DND-41 (cell line): ENCODE data around the gene ZNRF1.

Source experiments
- ATAC-seq: fragments of 200-7000 bp; cut with Tn5 transposase; 3 replicates; pipeline ENCODE4 v1.9.1; 2021; ENCODE audit warnings: low read depth; ENCODE audit not compliant: insufficient read depth
- DNase-seq: peaks from one replicate; pipeline ENCODE4 v3.0.0-alpha.2; 2020
- H2AFZ ChIP-seq: 2 replicates; pipeline ENCODE4 v1.6.0; 2012; ENCODE audit warnings: low read depth, low read length
- H3K27ac ChIP-seq: 2 replicates; pipeline ENCODE4 v1.5.1; 2012; ENCODE audit warnings: low read length, inconsistent platforms
- H3K27me3 ChIP-seq: fragments of 200-600 bp; sonication (generic); 2 replicates; pipeline ENCODE4 v1.6.0; 2012; ENCODE audit warnings: low read length, mild to moderate bottlenecking, inconsistent platforms; ENCODE audit not compliant: insufficient read depth, poor library complexity
- H3K36me3 ChIP-seq: 2 replicates; pipeline ENCODE4 v1.5.1; 2012; ENCODE audit warnings: low read length, inconsistent platforms; ENCODE audit not compliant: insufficient read depth
- H3K4me1 ChIP-seq: 2 replicates; pipeline ENCODE4 v1.5.1; 2012; ENCODE audit warnings: mild to moderate bottlenecking, low read length; ENCODE audit not compliant: insufficient read depth
- H3K4me2 ChIP-seq: 2 replicates; pipeline ENCODE4 v1.6.0; 2012; ENCODE audit warnings: mild to moderate bottlenecking, moderate library complexity, low read length, inconsistent platforms; ENCODE audit not compliant: insufficient read depth
- H3K4me3 ChIP-seq, 2 experiments: fragments of 200-600 bp in 1 of 2; shearing (Covaris generic) in 1 of 2; 2 replicates each; pipeline ENCODE4 v1.5.1; 2012 to 2016; ENCODE audit warnings: inconsistent platforms in 2 of 2, low read length in 2 of 2, mild to moderate bottlenecking in 2 of 2, low read depth in 1 of 2, moderate library complexity in 1 of 2
- H3K79me2 ChIP-seq: 2 replicates; pipeline ENCODE4 v1.6.0; 2012; ENCODE audit warnings: low read length, inconsistent platforms; ENCODE audit not compliant: insufficient read depth
- H3K9ac ChIP-seq: 2 replicates; pipeline ENCODE4 v1.6.0; 2012; ENCODE audit warnings: low read depth, mild to moderate bottlenecking, inconsistent platforms, low read length, moderate library complexity
- H3K9me3 ChIP-seq: 2 replicates; pipeline ENCODE4 v1.5.1; 2012; ENCODE audit warnings: low read length, moderate library complexity, mild to moderate bottlenecking, inconsistent platforms; ENCODE audit not compliant: insufficient read depth, severe bottlenecking
- H4K20me1 ChIP-seq: 2 replicates; pipeline ENCODE4 v1.6.0; 2012; ENCODE audit warnings: low read length; ENCODE audit not compliant: insufficient read depth
- EZH2 ChIP-seq: IDR thresholded peaks from 3 replicates; pipeline ENCODE4 v1.6.1; 2012; ENCODE audit warnings: borderline replicate concordance, low read depth, mild to moderate bottlenecking, moderate library complexity, low read length, inconsistent platforms; ENCODE audit not compliant: severe bottlenecking
- TF ChIP-seq, protein P1 (sequence below): IDR thresholded peaks from 2 replicates; pipeline ENCODE4 v1.5.1; 2012; ENCODE audit warnings: borderline replicate concordance, low read length, moderate library complexity, mild to moderate bottlenecking; ENCODE audit not compliant: poor library complexity, severe bottlenecking; ENCODE audit errors: extremely low read depth

ZNRF1 gene

DNA sequence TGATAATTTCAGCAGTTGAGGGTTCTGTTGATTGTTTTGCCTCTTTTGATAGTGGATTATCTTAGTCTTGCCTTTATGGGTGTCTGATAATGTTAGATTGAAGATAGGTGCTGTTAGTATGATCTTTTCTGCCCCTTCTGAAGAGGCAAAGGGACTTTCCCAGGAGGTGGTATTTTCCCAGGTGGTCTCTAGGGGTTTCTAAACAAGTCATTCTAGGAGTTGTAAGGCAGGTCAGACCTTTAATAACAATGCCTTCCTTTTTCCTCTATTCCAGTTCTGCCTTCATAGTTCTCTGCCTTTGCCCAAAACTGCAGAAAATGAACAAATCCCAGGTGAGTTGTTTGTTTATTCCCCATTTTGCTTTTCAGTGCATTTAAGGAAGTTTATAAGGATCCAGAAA is 153.8 kb downstream of the ZNRF1 start:
- DNase-seq (no peak), ATAC-seq (no peak)
- TF ChIP-seq EZH2: no peak
- TF ChIP-seq, protein P1, sequence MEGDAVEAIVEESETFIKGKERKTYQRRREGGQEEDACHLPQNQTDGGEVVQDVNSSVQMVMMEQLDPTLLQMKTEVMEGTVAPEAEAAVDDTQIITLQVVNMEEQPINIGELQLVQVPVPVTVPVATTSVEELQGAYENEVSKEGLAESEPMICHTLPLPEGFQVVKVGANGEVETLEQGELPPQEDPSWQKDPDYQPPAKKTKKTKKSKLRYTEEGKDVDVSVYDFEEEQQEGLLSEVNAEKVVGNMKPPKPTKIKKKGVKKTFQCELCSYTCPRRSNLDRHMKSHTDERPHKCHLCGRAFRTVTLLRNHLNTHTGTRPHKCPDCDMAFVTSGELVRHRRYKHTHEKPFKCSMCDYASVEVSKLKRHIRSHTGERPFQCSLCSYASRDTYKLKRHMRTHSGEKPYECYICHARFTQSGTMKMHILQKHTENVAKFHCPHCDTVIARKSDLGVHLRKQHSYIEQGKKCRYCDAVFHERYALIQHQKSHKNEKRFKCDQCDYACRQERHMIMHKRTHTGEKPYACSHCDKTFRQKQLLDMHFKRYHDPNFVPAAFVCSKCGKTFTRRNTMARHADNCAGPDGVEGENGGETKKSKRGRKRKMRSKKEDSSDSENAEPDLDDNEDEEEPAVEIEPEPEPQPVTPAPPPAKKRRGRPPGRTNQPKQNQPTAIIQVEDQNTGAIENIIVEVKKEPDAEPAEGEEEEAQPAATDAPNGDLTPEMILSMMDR: no peak
- Histone ChIP-seq H3K9me3 (peaks cover 32% of the 10 kb centered on the region), H3K4me2 (no peak overlapping the region), H3K27ac (no peak overlapping the region; the same call in 1 of the 2 replicates), H4K20me1 (peaks cover 5% of the 10 kb centered on the region; the same call in 1 of the 2 replicates), H3K4me3 (no peak overlapping the region), H3K9ac (no peak overlapping the region), H3K27me3 (no peaks in the 10 kb centered on the region), H2AFZ (no peak overlapping the region), H3K36me3 (peaks cover 77% of the 10 kb centered on the region), H3K79me2 (peaks cover 92% of the 10 kb centered on the region), H3K4me1 (peaks cover 17% of the 10 kb centered on the region)

DNA sequence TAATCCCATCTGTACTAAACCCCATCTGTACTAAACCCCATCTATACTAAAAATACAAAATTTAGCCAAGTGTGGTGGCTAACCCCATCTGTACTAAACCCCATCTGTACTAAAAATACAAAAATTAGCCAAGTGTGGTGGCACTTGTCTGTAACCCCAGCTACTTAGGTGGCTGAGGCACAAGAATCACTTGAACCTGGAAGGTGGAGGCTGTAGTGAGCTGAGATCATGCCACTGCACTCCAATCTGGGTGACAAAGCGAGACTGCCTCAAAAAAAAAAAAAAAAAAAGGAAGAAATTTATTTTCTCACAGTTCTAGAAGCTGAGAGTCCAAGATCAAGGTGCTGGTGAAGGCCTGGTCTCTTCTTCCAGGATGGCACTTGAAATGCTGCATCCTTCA is 161.6 kb downstream of the ZNRF1 start:
- Histone ChIP-seq H4K20me1 (peaks cover 5% of the 10 kb centered on the region; the same call in 1 of the 2 replicates), H3K4me1 (no peaks in the 10 kb centered on the region), H3K4me2 (no peak overlapping the region), H3K27me3 (no peaks in the 10 kb centered on the region), H3K4me3 (no peak overlapping the region), H3K9ac (no peak overlapping the region), H3K9me3 (peaks cover 5% of the 10 kb centered on the region), H3K27ac (no peak overlapping the region), H3K36me3 (peaks cover 92% of the 10 kb centered on the region), H2AFZ (no peak overlapping the region), H3K79me2 (peaks cover 94% of the 10 kb centered on the region)
- ATAC-seq (no peak), DNase-seq (no peak)
- TF ChIP-seq, protein P1: no peak
- no peak for TF ChIP-seq EZH2
